Measurements from ENCODE around the gene COA5.

COA5 gene

GRCh38 chr2:98608116-98608961 lies at the start of gene COA5, which contains the start of gene UNC50:
COA5 (minus strand) TSS chr2:98608512; CDS start chr2:98608405, 107 bp downstream.
UNC50 (plus strand) TSS chr2:98608589; CDS start chr2:98609760, 1,171 bp downstream.
- peak; percentile 58 to 89 for DNase-seq

- DNase-seq = no peak
Observed at GRCh38 chr2:98656800-98657199, 48.5 kb upstream of the COA5 start.

- DNase-seq = no peak
Observed at GRCh38 chr2:98654699-98655495, 46.6 kb upstream of the COA5 start.

- DNase-seq = no peak
Observed at GRCh38 chr2:98650998-98651397, 42.7 kb upstream of the COA5 start.

- DNase-seq = no peak
Observed at GRCh38 chr2:98649992-98650375, 41.7 kb upstream of the COA5 start.

GRCh38 chr2:98649135-98649991 lies 41.1 kb upstream of the COA5 start:
- DNase-seq = peak; percentile 74 to 82

GRCh38 chr2:98648451-98648850 lies 40.1 kb upstream of the COA5 start:
- no peak for DNase-seq

GRCh38 chr2:98647636-98648035 lies 39.3 kb upstream of the COA5 start:
- DNase-seq = no peak

- no peak for DNase-seq
Observed at GRCh38 chr2:98643496-98644100, 35.3 kb upstream of the COA5 start.

GRCh38 chr2:98637401-98638147 lies 29.3 kb upstream of the COA5 start:
- DNase-seq = no peak

- DNase-seq = no peak
Observed at GRCh38 chr2:98634406-98635092, 26.2 kb upstream of the COA5 start.

GRCh38 chr2:98632351-98632750 lies 24.0 kb upstream of the COA5 start:
- no peak for DNase-seq

GRCh38 chr2:98623657-98624056 lies 15.3 kb upstream of the COA5 start:
- DNase-seq = no peak

GRCh38 chr2:98617149-98617548 lies 8.8 kb upstream of the COA5 start:
- no peak for DNase-seq

- no peak for DNase-seq
Observed at GRCh38 chr2:98615481-98615880, 7.2 kb upstream of the COA5 start.

GRCh38 chr2:98614024-98614739 lies 5.9 kb upstream of the COA5 start:
- no peak for DNase-seq

- no peak for DNase-seq
Observed at GRCh38 chr2:98608962-98609604, 771 bp upstream of the COA5 start.

GRCh38 chr2:98607741-98608115 lies 584 bp downstream of the COA5 start:
- DNase-seq = no peak

- no peak for DNase-seq
Observed at GRCh38 chr2:98607104-98607503, 1.2 kb downstream of the COA5 start.

- no peak for DNase-seq
Observed at GRCh38 chr2:98606431-98606830, 1.9 kb downstream of the COA5 start.
